Endothelial cell of umbilical vein (primary cell): ENCODE measurements around the gene CPA3. TPM values are rescaled to one million over a fixed set of nuclear protein-coding genes. Genes with fewer than 3 reads are reported as not detected.

Experiments used
- BruUV-seq: library from RNA; stranded (reverse); fragments of 400-500 nt; replicated peaks from 2 replicates; lab custom pipeline; 2021; lab: Mats Ljungman, UMichigan
- CTCF ChIA-PET: fragments of 300-600, 350-600 bp; sonication (Branson Sonifier 250); formaldehyde crosslinking; loops from one replicate; lab custom pipeline; 2021; ENCODE audit warnings: antibody characterized with exemption, inconsistent platforms; lab: Charles Lee
- POLR2A ChIA-PET: fragments of 300-600, 350-600 bp; sonication (Branson Sonifier 250); formaldehyde crosslinking; loops from one replicate; lab custom pipeline; 2021; ENCODE audit warnings: antibody characterized with exemption, inconsistent platforms; lab: Charles Lee
- DNase-seq: peaks from one replicate; pipeline ENCODE4 v3.0.0-alpha.2; 2011; ENCODE audit warnings: low read depth, low spot score
- FAIRE-seq: peaks from 2 replicates; lab custom pipeline; 2011; peaks lifted over from hg19 to GRCh38; lab: Jason Lieb, UNC
- H2AFZ ChIP-seq: 2 replicates; pipeline ENCODE4 v1.6.0; 2012; ENCODE audit warnings: low read depth, low read length, control low read depth, inconsistent platforms
- H3K27ac ChIP-seq: 2 replicates; pipeline ENCODE4 v1.5.1; 2011; ENCODE audit warnings: low read depth, mild to moderate bottlenecking, control low read depth, low read length, moderate library complexity; ENCODE audit not compliant: insufficient read depth
- H3K27me3 ChIP-seq, 2 experiments: 2 replicates each; pipeline versions ENCODE4 v1.6.0 to v1.6.1; 2011; ENCODE audit warnings: low read length in 2 of 2, mixed read lengths in 1 of 2; ENCODE audit not compliant: control insufficient read depth in 2 of 2, insufficient read depth in 2 of 2
- H3K36me3 ChIP-seq, 2 experiments: 2 replicates in 1 of 2; 3 replicates in 1 of 2; pipeline ENCODE4 v1.5.1; 2011; ENCODE audit warnings: low read length in 2 of 2, mild to moderate bottlenecking in 1 of 2, moderate library complexity in 1 of 2; ENCODE audit not compliant: control insufficient read depth in 2 of 2, insufficient read depth in 2 of 2; ENCODE audit errors: extremely low read depth in 1 of 2
- H3K4me1 ChIP-seq: 3 replicates; pipeline ENCODE4 v1.5.1; 2011; ENCODE audit warnings: mild to moderate bottlenecking, low read length; ENCODE audit not compliant: control insufficient read depth, insufficient read depth; ENCODE audit errors: extremely low read depth
- H3K4me2 ChIP-seq: 2 replicates; pipeline ENCODE4 v1.6.1; 2011; ENCODE audit warnings: low read length, control low read depth, mixed read lengths; ENCODE audit not compliant: insufficient read depth
- H3K4me3 ChIP-seq, 3 experiments: fragments of 200-600 bp in 1 of 3; sonication (generic), shearing (Covaris generic) in 1 of 3; replicated peaks in 1 of 3; 2 replicates each; pipeline ENCODE4 v1.5.1; 2011 to 2016; ENCODE audit warnings: control low read depth in 3 of 3, low read length in 3 of 3, mild to moderate bottlenecking in 2 of 3, inconsistent platforms in 1 of 3, low read depth in 1 of 3, moderate library complexity in 1 of 3; ENCODE audit not compliant: insufficient read depth in 1 of 3
- H3K79me2 ChIP-seq: 2 replicates; pipeline ENCODE4 v1.6.0; 2012; ENCODE audit warnings: low read length, inconsistent platforms; ENCODE audit not compliant: control insufficient read depth, insufficient read depth
- H3K9ac ChIP-seq: replicated peaks from 2 replicates; pipeline ENCODE3; 2011; ENCODE audit warnings: low read length, control low read depth; ENCODE audit not compliant: insufficient read depth; ENCODE audit errors: extremely low read depth
- H3K9me1 ChIP-seq: replicated peaks from 3 replicates; pipeline ENCODE4 v1.6.0; 2011; ENCODE audit warnings: mild to moderate bottlenecking, low read length; ENCODE audit not compliant: control insufficient read depth, insufficient read depth; ENCODE audit errors: extremely low read depth
- H3K9me3 ChIP-seq: replicated peaks from 2 replicates; pipeline ENCODE4 v1.5.1; 2012; ENCODE audit warnings: low read length, inconsistent platforms; ENCODE audit not compliant: control insufficient read depth, insufficient read depth
- H4K20me1 ChIP-seq: replicated peaks from 2 replicates; pipeline ENCODE3; 2011; ENCODE audit warnings: mild to moderate bottlenecking, low read length; ENCODE audit not compliant: control insufficient read depth, insufficient read depth; ENCODE audit errors: extremely low read depth
- CTCF ChIP-seq, 2 donors: IDR thresholded peaks; 1 replicate in 1 of 2; 2 replicates in 1 of 2; pipeline ENCODE4 v1.5.1; 2011; ENCODE audit warnings: low read length in 2 of 2, mild to moderate bottlenecking in 2 of 2, moderate library complexity in 2 of 2, control low read depth in 1 of 2, inconsistent platforms in 1 of 2, low read depth in 1 of 2; ENCODE audit not compliant: insufficient read depth in 1 of 2; ENCODE audit errors: extremely low read depth in 1 of 2
- EZH2 ChIP-seq: IDR thresholded peaks from 2 replicates; pipeline ENCODE4 v1.6.1; 2012; ENCODE audit warnings: borderline replicate concordance, low read depth, mild to moderate bottlenecking, moderate library complexity, low read length, inconsistent platforms; ENCODE audit not compliant: severe bottlenecking
- FOS ChIP-seq: IDR thresholded peaks from 2 replicates; pipeline ENCODE4 v1.6.1; 2011; ENCODE audit warnings: mild to moderate bottlenecking, low read length, moderate library complexity, borderline replicate concordance; ENCODE audit not compliant: insufficient read depth
- GATA2 ChIP-seq: IDR thresholded peaks from 2 replicates; pipeline ENCODE4 v1.7.0; 2011; ENCODE audit warnings: low read depth, mild to moderate bottlenecking, moderate library complexity, mixed read lengths, low read length; ENCODE audit not compliant: insufficient read length, insufficient read depth
- JUN ChIP-seq: IDR thresholded peaks from 2 replicates; pipeline ENCODE4 v1.6.1; 2011; ENCODE audit warnings: borderline replicate concordance, low read depth; ENCODE audit not compliant: insufficient read length, insufficient read depth
- MAX ChIP-seq: IDR thresholded peaks from 2 replicates; pipeline ENCODE4 v1.6.1; 2011; ENCODE audit not compliant: insufficient read depth, insufficient read length
- MYC ChIP-seq: IDR thresholded peaks from one replicate; pipeline ENCODE4 v1.6.1; 2011; ENCODE audit warnings: mild to moderate bottlenecking, low read depth, low read length
- POLR2A ChIP-seq: IDR thresholded peaks from 2 replicates; pipeline ENCODE4 v1.6.1; 2012; ENCODE audit warnings: low read depth, mild to moderate bottlenecking, control low read depth, low read length
- POLR2AphosphoS5 ChIP-seq: IDR thresholded peaks from 2 replicates; pipeline ENCODE4 v1.6.1; 2012; ENCODE audit warnings: low read depth, mild to moderate bottlenecking, control low read depth, low read length, moderate library complexity; ENCODE audit not compliant: insufficient read depth
- dilution Hi-C: fragments of 300-500 bp; cut with MboI; formaldehyde crosslinking; loops from one replicate; pipeline ENCODE4 v1.15.0; 2019; ENCODE audit warnings: low sequenced_read_pairs; ENCODE audit not compliant: extremely low pct_ligation_motif_present
- intact Hi-C: fragments of 100-400 bp; cut with micrococcal nuclease; formaldehyde crosslinking; loops from one replicate; pipeline ENCODE4 v1.10.0; 2022
- polyA plus RNA-seq, 4 experiments: library from polyadenylated mRNA; depleted of rRNA in 3 of 4; stranded (reverse) in 3 of 4; unstranded in 1 of 4; fragments of >200 nt; gene quantifications; 2 replicates each; pipeline versions ENCODE4 v1.2.1 to v1.2.3, GENCODE V29; 2011 to 2012; ENCODE audit warnings: missing spikeins in 1 of 4
- total RNA-seq: library from RNA; stranded (reverse); gene quantifications from 2 replicates; pipeline ENCODE4 v1.2.3, GENCODE V29; 2021

The CPA3 gene
- total and polyA plus RNA-seq, 2 donors (not counting 3 experiments of a cell fraction or from before 2014, with no cell fraction given) = 1.7 to 6.4 TPM

GRCh38 chr3:148845756-148846395, 19.2 kb upstream of the CPA3 start:
- Histone ChIP-seq H3K27ac (no peak overlapping the region), H3K9me1 (no peaks in the 10 kb centered on the region)
- BruUV-seq = no TSS peak

More at GRCh38 chr3:148845756-148846395, 19.2 kb upstream of the CPA3 start:
- TF ChIP-seq GATA2 (peak; percentile 10), CTCF (IDR thresholded peaks at IDR 0.05; ENCODE audit: extremely low read depth in 1 of 2, insufficient read depth in 1 of 2, low read depth in 1 of 2, low read length in 2 of 2) (no peak), FOS (peak; percentile 8), MAX (no peak), POLR2A (no peak), MYC (no peak), POLR2AphosphoS5 (no peak), EZH2 (no peak), JUN (no peak)
- DNase-seq (no peak), FAIRE-seq (no peak)
- no peak overlapping the region for H3K4me3 ChIP-seq
- ChIA-PET CTCF (interaction anchor here (1.6 kb wide), 2 partner anchors 12 to 17 kb away, joined by 4 read pairs; no protein-coding TSS in a partner anchor), POLR2A (no interaction called here)
- no peak overlapping the region for H3K9ac ChIP-seq
- no peaks in the 10 kb centered on the region for H3K36me3 ChIP-seq
- intact Hi-C loops (no loop called here), dilution Hi-C loops (no loop called here)
- H3K9me3 ChIP-seq = no peaks in the 10 kb centered on the region
- H2AFZ ChIP-seq = no peak overlapping the region
- no peaks in the 10 kb centered on the region for H3K4me1 ChIP-seq
- peaks cover 0 to 8% of the 10 kb centered on the region in 2 experiments for H3K27me3 ChIP-seq
- no peaks in the 10 kb centered on the region for H3K79me2 ChIP-seq
- H4K20me1 ChIP-seq = no peaks in the 10 kb centered on the region
- H3K4me2 ChIP-seq = no peak overlapping the region
